ENCODE data around the gene C16orf87.
"Not testable (repeated sequence)": the region's sequence is repeated elsewhere in the genome, so short reads cannot be mapped to it uniquely, and the experiment has no call there.

C16orf87 gene

GRCh38 chr16:46800494-46800893 lies 30.5 kb downstream of the C16orf87 start:
- DNase-seq (ENCODE audit: low spot score) = no peak

- no peak for DNase-seq (ENCODE audit: low spot score)
Measured at GRCh38 chr16:46797501-46797900, 33.5 kb downstream of the C16orf87 start.

GRCh38 chr16:46796764-46797269 lies 34.2 kb downstream of the C16orf87 start:
- DNase-seq (ENCODE audit: low spot score) = no peak

GRCh38 chr16:46793841-46794240 lies 37.1 kb downstream of the C16orf87 start:
- no peak for DNase-seq (ENCODE audit: low spot score)

- no peak for DNase-seq (ENCODE audit: low spot score)
Measured at GRCh38 chr16:46790599-46791270, 40.2 kb downstream of the C16orf87 start.

GRCh38 chr16:46789499-46790414 lies 41.2 kb downstream of the C16orf87 start:
- DNase-seq (ENCODE audit: low spot score) = peak; percentile 78

GRCh38 chr16:46788891-46789474 lies 42.0 kb downstream of the C16orf87 start:
- no peak for DNase-seq (ENCODE audit: low spot score)

GRCh38 chr16:46787909-46788308 lies 43.1 kb downstream of the C16orf87 start:
- no peak for DNase-seq (ENCODE audit: low spot score)

- DNase-seq (ENCODE audit: low spot score) = no peak
Measured at GRCh38 chr16:46785076-46785845, 45.7 kb downstream of the C16orf87 start.

- DNase-seq (ENCODE audit: low spot score) = not testable (repeated sequence)
Measured at GRCh38 chr16:46784569-46784968, 46.4 kb downstream of the C16orf87 start.

- DNase-seq (ENCODE audit: low spot score) = no peak
Measured at GRCh38 chr16:46783800-46784199, 47.2 kb downstream of the C16orf87 start.

GRCh38 chr16:46782320-46782719 lies 48.7 kb downstream of the C16orf87 start:
- DNase-seq (ENCODE audit: low spot score) = no peak

- DNase-seq (ENCODE audit: low spot score) = no peak
Measured at GRCh38 chr16:46777804-46778203, 53.2 kb downstream of the C16orf87 start.

- DNase-seq (ENCODE audit: low spot score) = no peak
Measured at GRCh38 chr16:46775214-46775613, 55.8 kb downstream of the C16orf87 start.

GRCh38 chr16:46774743-46775177 lies 56.2 kb downstream of the C16orf87 start:
- no peak for DNase-seq (ENCODE audit: low spot score)

GRCh38 chr16:46772463-46772862 lies 58.5 kb downstream of the C16orf87 start:
- DNase-seq (ENCODE audit: low spot score) = no peak

GRCh38 chr16:46768809-46769208 lies 62.2 kb downstream of the C16orf87 start:
- DNase-seq (ENCODE audit: low spot score) = no peak

GRCh38 chr16:46765050-46765449 lies 65.9 kb downstream of the C16orf87 start:
- no peak for DNase-seq (ENCODE audit: low spot score)

- no peak for DNase-seq (ENCODE audit: low spot score)
Measured at GRCh38 chr16:46763147-46763546, 67.8 kb downstream of the C16orf87 start.

- no peak for DNase-seq (ENCODE audit: low spot score)
Measured at GRCh38 chr16:46762583-46762982, 68.4 kb downstream of the C16orf87 start.

GRCh38 chr16:46759309-46759708 lies 71.7 kb downstream of the C16orf87 start:
- no peak for DNase-seq (ENCODE audit: low spot score)

Measured in CD4-positive, alpha-beta T cell treated with Interleukin-6 at 100 ng/mL for 8 hours (primary cell).